ENCODE results near the gene PTPRD.
"Not testable (repeated sequence)": the region's sequence is repeated elsewhere in the genome, so short reads cannot be mapped to it uniquely, and the experiment has no call there.

Gene PTPRD

DNA sequence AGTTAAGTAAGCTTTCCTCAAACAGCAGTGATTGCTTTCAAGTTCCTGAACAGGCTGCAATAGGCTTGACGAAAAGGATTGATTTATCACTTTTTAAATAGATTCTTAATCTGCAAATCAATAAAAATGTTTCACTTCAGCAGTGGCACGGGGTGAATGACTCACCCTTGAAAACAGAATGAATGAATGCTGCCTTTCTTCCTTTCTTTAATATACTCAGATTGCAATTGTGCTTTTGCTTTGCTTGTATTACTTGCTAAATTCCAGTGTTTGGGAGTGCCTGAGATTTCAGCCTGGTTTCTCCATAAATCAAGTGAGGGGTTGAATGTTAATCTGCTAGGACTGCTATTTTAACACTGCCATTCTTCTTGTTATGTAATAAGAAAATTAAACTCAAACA lies 1293.8 kb downstream of the PTPRD start:
- no peak for DNase-seq (ENCODE audit: low read depth)

DNA sequence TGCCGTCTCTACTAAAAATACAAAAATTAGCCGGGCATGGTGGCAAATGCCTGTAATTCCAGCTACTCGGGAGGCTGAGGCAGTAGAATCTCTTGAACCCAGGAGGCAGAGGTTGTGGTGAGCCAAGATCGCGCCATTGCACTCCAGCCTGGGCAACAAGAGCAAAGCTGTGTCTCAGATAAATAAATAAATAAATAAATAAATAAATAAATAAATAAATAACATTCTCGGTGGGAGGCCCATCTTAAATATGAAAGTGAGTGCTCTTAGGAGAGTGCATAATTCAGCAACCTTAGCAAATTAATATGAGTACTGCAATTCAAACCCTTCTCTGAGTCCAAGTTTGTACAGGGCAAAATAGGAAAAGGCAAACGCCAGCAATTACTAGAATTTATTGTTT lies 1302.1 kb downstream of the PTPRD start:
- not testable (repeated sequence) for DNase-seq (ENCODE audit: low read depth)

DNA sequence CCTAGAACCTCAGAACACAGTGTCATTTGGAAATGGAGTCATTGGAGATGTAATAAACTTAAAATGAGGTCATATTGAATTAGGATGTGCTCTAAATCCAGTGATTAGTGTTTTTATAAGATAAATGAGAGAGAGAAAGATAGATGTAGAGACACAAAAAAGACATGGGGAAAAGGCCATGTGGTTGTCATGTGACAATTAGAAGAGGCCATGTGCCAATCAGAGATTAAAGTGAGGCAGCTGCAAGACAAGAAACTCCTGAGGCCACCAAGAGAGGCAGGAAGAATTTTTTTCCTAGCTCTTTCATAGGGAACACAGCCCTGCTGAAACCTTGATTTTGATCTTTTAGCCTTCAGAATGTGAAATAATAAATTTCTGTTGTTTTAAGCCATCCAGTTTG lies 1307.2 kb downstream of the PTPRD start:
- no peak for DNase-seq (ENCODE audit: low read depth)

DNA sequence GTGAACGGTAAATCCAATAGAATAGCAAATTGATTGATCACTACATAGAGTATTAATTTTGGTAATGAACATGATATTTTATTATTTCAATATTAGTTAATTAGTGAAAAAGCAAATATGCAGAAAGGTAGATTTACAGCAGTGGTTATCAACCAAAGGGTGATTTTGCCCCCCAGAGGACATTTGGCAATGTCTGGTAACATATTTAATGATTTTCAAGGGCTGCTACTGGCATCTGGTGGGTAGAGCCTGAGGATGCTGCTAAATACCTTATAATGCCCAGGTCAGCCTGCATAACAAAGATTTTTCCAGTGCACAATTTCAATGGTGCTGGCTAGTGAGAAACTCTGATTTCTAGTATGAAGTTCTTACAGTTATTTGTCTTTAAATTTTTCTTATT lies 1313.7 kb downstream of the PTPRD start:
- DNase-seq (ENCODE audit: low read depth) = no peak

DNA sequence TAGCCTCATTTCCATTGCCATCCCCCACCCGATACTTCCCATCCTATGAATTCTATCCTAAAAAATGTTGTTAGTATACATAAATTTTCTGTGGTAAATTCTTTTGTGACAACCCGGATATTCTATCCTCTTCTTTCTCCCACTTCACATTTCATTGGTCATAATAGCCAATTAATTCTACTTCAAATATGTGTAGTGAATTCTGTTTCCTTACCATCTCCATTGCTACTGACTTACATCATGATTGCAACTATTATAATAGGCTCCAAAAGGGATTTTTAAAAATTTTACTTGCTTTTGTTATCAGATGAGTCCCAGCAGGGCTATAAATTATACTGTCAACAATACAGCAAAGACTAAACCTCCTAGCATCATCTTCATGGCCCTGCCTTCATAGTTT lies 1326.8 kb downstream of the PTPRD start:
- no peak for DNase-seq (ENCODE audit: low read depth)

DNA sequence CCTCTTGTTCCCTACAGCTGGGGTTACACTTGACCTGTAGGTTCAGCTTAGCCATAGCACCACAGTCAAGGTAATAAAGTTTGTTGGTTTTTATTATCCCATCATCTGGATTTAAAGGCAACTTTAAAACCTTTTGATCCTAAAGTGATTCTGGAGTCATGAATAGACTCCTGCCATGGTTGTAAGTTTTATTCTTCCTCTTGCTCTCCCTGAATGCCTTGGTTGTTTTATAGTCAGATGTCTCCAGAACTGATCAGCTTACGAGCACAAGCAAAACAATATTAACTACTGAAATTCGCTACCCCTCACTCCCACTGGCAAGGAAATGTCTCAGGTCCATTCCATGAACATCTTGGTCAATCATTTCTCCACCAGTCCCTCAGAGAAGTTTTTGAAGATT lies 1328.6 kb downstream of the PTPRD start:
- DNase-seq (ENCODE audit: low read depth) = no peak

DNA sequence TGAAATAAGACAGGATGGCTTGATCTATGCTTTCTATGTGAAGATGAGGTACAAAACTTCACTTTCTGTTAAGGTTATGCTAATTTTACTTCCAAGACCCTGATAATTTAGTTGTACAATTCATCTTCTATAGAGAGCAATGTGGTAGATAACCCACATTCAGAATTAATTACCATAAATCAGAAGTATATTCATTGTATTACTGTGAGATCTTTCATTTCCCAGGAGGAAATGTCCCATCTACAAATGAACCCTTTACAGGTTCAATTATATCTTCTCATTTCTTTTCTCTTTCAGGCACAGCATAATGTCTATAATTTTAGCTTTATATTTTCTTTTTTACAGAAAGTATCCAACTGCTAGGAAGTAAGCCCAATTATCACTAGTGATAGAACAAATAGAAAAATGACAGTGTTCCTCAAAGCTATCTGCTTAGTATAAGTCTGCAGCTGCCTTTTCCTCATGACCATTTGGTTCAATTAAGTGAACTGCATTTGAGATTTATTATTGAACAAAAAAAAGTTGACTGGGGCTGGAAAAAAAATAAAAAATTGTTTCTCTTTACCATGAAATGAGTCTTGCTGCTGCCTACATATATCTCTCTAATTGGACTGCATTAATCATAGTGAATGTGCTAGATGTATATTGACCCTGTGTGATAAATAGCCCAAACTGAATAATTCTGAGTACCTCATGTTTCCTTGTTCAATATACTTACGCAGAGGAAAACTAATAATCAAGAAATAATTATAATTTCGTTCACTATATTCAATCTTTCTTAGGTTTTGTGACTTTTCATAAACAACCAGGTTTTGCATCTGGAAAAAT lies 1329.4 kb downstream of the PTPRD start:
- no peak for DNase-seq (ENCODE audit: low read depth)

DNA sequence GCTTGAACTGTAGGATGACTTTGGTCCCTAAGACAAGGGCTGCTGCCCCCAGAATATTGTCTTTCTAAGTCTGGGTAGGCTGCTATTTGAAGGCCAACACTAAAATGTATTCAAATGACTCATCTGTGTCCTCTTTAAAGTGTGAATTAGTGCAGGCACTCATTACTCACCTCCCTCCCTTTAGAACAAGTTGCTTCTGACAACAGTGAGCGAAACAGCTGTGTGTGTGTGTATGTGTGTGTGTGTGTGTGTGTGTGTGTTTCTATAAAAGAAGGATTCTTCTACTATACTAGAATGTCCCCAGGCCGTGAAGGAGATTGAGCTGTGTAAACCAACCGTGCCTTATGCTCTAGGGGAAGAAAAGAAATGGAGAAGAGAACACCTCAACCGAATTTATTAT lies 1337.2 kb downstream of the PTPRD start:
- no peak for DNase-seq (ENCODE audit: low read depth)

DNA sequence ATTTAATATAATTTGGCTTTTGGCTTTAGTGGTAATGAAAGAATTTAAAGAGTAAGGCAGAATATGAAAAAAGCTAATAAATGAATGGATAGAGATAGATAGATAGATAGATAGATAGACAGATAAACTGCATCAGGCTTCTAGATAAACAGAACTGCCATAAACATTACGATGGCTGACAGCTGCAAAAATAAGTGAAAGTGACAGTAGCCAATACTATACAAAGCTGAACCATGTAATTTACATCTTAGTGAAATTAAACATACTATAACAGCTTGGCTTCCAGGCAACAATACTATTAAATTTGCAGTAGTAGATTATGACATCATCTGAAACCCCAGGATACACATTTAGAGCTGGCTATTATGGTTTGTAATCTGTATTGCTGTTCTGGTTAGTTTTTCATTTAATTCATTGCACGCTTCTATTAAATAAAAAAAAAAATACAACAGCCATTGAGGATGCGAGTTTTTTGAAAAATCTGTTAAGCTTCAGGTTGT lies 1354.8 kb downstream of the PTPRD start:
- DNase-seq (ENCODE audit: low read depth) = no peak

DNA sequence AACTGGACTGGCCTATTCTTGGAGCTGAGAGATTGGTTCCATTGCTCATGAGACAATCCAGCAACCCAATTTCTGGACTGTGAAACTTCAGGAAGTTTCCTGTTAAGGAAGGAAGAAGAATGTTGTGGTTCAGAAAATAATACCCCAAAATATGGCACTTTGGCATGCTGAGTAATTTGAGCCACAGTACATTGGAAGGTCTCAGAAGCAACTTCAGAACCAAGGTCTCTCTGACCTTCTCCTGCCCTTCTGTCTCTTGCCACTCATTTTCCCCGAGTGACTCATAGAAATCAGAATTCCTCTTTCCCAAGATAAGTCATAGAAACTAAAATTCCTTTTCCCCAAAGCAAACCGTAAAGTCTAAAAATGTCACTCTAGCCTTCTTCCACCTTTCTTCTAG lies 1366.1 kb downstream of the PTPRD start:
- DNase-seq (ENCODE audit: low read depth) = no peak

DNA sequence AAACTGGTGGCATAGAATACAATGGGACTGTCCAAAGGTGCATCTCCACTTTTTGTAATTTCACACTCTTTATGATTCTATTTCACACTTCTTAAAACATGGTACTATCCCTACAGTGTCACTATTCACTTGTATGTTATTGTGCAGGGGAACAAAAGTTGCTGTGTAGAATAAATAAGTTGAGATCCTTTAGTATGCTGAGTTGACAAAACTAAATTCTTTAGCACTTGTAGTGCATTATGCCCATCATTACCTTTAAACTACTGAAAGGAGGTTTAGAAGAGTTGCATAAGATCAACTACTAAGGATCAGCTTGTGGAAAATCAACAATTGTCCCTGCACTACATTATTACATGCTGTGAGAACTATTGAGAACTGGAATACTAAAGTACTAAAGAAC lies 1380.9 kb downstream of the PTPRD start:
- no peak for DNase-seq (ENCODE audit: low read depth)

DNA sequence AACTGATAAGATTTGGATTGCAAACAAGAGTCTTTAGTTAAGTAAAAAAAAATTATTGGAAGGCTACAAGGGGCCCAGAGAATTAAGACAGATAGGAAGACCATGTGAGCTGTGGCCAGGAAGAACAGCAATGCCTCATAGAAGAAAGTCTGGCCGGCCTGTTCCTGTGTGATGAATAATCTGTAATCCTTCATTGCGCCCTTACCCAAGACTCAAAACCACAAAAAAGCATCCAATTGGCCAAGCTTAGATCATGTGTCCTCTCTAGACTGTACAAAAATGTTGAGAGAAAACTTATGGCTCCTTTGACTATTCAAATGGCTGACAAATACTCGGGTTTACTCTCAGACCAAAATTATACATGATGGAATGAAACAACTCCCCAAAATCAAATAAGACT lies 1383.5 kb downstream of the PTPRD start:
- no peak for DNase-seq (ENCODE audit: low read depth)

DNA sequence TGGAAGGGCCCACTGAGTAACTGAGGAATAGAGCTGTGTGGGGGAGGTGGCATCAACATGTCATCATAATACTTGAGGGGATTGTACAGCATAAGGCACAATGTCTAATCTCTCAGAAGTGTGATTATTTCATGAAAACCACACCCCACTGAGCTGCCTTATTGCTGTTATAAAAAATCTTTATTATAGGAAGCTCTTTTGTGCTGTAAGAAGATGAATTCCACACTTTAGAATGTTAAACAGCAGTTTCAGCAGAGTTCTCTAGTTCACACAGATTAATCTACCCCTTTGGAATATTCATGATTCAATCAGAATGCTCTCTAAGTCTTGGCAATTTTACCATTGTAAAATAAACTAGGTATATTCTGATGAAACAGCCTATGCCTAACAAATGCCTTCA lies 1389.6 kb downstream of the PTPRD start:
- no peak for DNase-seq (ENCODE audit: low read depth)

DNA sequence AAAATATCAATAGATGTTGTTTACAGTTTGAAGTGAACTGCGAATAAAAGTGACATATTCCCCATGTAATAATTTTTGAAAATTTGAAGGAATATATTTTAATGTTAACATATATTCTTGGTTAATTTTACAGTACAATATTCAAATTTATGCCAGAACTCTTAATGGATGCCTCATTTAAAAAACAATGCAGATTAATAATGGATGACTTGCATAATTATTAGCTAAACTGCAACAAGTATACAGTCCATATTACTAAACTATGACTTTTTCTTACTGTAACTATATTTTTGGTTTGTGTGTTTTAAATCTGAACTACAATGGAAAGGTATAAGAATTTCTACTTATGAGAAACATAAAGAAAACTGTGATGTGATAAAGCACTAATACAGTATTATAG lies 1390.1 kb downstream of the PTPRD start:
- no peak for DNase-seq (ENCODE audit: low read depth)

DNA sequence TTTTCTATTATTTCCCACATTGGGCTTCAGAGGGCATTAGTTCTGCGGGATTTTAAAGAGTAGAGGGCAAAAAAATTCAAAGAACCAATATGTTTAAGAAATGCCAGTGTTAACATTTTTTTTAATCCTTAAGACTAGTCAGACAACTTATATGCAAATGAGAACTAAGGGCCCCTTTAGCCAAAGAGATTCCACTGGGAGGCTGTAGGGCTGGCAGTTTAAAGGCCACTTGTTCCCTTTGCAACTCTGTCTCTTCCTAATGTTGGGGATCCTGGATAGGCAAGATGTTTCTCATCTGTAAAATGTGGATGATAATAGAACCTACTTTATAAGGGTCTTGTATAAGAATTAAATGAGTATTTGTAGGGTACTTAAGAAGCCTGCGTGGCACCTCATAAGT lies 1395.9 kb downstream of the PTPRD start:
- DNase-seq (ENCODE audit: low read depth) = no peak

DNA sequence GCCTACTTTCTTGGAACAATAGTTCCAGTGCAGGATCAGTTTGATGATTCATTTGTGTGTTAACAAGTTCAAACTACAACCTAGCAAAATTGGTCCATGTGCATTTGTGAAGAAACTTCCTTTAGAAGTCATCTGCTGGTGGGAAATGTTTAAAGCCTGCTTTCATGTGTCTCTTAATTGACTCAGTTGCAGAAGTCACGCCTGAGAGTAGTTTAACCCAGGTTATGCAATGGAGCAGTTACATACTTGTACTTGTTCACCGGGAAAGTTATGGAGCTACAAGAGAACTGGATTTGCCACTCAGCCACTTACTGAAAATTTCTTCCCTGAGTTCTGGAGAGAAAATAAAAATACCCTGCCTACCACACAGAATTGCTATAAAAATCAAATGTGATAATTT lies 1397.8 kb downstream of the PTPRD start:
- DNase-seq (ENCODE audit: low read depth) = no peak

DNA sequence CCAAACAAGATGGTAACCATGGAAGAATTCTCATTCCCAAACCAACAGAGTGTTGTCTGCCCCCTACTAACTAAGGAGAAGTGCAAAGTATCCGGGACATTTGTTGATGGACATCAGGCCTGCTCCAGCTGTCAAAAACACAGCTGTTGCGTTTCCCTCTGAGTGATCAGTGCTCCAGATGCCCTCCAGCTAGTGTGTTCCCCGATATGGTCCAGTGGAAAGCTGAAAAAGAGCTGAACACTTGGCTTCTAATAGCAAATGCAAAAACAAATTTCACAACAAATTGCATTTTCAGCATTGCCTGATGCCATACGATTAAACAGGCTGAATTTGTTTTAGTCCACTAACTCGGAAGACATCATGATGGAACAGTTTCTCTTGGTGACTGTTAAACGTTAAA lies 1398.7 kb downstream of the PTPRD start:
- no peak for DNase-seq (ENCODE audit: low read depth)

DNA sequence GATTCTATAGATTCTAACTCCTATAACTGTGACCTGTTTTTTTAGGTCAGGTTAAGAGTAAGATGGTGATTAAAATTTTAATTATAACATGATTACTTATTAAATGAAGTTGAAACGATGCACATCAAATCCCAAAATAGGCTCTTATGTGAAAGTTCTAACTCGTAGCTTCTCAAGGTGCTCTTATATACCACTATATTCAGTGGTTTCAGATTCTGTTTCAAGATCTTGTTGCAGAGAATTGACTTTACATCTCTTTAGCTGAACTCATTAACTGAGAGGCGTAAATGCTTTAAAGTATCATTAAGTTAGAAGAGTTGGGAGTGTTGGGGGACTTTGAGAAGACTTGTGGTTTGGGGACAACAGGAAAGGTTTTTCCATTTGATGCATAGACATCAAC lies 1399.8 kb downstream of the PTPRD start:
- DNase-seq (ENCODE audit: low read depth) = no peak

DNA sequence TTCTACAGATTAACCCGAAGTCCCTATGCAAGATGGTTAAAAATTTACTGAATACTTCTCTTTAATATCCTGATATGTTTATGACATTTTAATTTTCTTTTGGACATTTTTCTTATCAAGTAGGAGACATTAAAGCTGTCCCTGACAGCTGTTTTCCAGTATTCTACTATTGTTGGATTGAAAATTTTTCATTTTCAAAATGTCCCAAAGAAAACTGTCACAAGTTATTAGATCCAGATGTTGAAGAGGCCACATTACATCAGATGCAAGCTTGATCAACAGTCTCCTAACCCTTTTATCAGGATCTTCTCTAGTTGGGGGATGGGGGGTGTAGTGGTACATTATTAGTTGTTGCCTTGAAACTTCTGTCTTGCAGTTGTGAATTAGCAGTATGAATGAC lies 1410.5 kb downstream of the PTPRD start:
- DNase-seq (ENCODE audit: low read depth) = no peak

DNA sequence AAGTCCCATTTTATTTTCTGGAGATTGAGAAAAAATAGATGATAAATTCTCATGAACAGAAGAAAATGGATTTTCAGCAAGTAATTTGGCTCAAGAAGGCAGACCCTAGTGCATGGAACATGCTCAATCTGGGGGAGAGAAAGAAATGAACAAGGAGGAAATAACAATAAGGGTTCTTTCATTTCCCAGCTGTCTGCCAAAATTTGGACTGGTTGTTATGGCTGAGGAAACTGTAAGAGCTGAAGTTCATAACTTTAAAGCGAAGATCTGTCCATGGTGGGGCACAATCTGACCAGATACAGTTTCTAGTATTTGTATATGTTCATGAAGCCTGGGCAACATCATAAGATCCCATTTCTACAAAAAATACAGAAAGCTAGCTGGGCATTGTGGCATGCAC lies 1426.7 kb downstream of the PTPRD start:
- DNase-seq (ENCODE audit: low read depth) = no peak

DNA sequence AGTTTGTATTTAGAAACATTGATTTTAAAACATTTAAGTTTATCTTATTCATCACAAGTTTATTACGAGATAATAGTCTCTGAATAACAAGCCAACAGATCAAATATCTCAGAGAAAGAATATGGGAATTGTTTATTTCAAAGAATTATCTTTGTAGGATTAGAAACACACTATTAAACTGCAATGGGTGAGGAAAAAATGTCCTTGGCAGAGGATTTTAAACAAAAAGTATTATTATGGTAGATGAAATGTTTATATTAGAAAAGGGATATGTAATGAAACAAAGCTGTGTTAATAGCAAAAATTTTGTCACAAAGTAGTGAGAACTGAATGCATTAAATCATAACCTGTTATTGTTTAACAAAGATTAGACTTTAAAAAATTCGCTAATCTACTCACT lies 1430.4 kb downstream of the PTPRD start:
- no peak for DNase-seq (ENCODE audit: low read depth)

DNA sequence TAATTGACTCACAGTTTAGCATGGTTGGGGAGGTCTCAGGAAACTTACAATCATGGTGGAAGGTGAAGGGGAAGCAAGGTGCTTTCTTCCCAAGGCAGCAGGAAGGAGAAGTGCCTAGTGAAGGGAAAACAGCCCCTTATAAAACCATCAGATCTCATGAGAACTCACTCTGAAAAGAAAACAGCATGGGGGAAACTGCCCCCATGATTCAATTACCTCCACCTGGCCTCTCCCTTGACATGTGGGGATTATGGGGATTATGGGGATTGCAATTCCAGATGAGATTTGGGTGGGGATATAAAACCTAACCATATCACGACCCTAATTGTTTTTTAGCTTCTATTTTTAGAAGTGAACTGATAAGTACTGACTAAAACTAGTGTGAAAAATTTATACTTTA lies 1435.7 kb downstream of the PTPRD start:
- DNase-seq (ENCODE audit: low read depth) = no peak

DNA sequence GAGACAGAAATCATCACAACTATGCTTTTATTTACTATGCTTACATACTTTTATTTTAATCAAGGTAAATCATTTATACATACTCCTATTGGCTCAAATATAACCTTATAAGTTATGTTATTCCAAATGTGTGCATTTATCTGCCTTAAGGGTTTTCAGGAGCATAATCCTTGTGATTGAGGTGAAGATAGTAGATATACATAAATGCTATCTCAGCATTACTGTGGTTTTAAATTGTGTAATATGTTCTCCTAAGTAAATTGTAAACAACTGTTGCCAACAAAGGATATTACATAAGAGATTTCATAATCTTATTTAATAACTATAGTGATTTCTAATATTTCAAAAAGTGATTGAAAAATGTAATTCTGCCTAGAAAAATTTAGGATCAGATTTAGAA lies 1438.4 kb downstream of the PTPRD start:
- DNase-seq (ENCODE audit: low read depth) = no peak

DNA sequence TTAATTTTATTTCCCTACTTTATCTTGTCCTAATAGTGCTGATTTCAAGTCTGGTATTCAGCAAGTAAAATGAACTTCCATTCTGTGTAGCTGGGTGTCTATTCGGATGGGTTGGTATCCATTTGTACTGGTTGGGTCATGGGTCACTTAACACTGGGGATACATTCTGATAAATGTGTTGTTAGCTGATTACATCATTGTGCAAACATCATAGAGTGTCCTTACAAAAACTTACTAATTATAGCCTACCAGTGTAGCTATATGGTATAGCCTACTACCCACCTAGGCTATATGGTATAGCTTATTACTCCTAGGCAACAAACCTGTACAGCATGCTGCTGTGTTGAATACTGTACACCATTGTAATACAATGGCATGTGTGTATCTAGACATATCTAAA lies 1439.5 kb downstream of the PTPRD start:
- DNase-seq (ENCODE audit: low read depth) = no peak
